ENCODE results near the gene GPER1. TPM values are rescaled to one million over a fixed set of nuclear protein-coding genes. Genes with fewer than 3 reads are reported as not detected.
"Not testable (repeated sequence)": the region's sequence is repeated elsewhere in the genome, so short reads cannot be mapped to it uniquely, and the experiment has no call there.

The GPER1 gene
- total and polyA plus RNA-seq, 4 donors: 3.3 to 12.2 (median 10.1) TPM

DNA sequence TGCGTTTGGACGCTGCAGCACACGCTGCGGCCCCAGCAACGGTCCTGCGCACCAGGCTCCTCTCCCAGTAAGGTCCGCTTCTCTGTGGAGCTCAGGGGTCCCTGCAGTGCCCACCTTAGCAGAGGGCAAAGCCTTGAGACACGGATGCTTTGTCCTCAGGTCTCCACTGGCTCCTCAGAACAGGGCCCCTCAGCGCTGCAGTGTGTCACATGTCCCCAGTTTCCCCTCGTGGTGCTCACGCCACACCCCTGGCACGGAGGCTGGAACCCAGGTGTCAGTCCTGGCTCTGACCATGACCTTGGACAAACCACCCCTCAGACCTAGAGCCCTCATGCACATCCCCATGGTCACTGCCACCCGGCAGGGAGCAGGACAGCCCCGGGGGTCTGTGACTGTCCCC is 19.9 kb upstream of the GPER1 start:
- Histone ChIP-seq H3K4me1 (ENCODE audit: control insufficient read depth, insufficient read depth, low read length) (peaks cover 22% of the 10 kb centered on the region), H3K27ac (ENCODE audit: low read depth, low read length) (no peak overlapping the region), H3K36me3 (ENCODE audit: control insufficient read depth, insufficient read depth, low read length) (peaks cover 36% of the 10 kb centered on the region), H3K9me3 (ENCODE audit: control insufficient read depth, insufficient read depth, low read length) (no peaks in the 10 kb centered on the region), H3K27me3 (ENCODE audit: control insufficient read depth, insufficient read depth, low read length) (no peaks in the 10 kb centered on the region), H3K4me3 (ENCODE audit: low read depth, low read length) (no peak overlapping the region)
- DNase-seq (ENCODE audit: low read depth in 4 of 6, low spot score in 6 of 6): no peak
- WGBS (ENCODE audit: insufficient coverage): 85% methylated on average over 14 of the region's 14 CpGs

DNA sequence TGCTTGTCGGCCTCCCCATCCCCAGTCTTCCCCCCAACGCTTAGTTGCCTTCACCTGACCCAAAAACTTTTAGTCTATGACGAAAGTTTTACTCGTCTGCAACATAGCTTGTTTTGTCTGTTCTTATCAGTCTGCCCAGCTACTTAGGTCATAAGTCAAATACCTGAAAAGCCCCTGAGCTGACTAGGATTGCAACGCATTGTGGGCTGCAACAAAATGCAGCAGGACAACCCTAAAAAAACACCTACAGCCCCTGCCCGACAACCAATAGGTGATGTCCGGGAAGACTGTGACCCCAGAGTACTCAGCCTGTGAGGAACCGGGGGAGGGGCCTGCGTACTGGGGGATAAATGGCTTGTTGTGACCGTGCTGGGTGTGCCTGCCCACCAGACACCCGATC is 19.3 kb upstream of the GPER1 start:
- no peak overlapping the region for H3K27ac ChIP-seq (ENCODE audit: low read depth, low read length)
- peaks cover 33% of the 10 kb centered on the region for H3K36me3 ChIP-seq (ENCODE audit: control insufficient read depth, insufficient read depth, low read length)
- H3K27me3 ChIP-seq (ENCODE audit: control insufficient read depth, insufficient read depth, low read length): no peaks in the 10 kb centered on the region
- peaks cover 22% of the 10 kb centered on the region for H3K4me1 ChIP-seq (ENCODE audit: control insufficient read depth, insufficient read depth, low read length)
- H3K4me3 ChIP-seq (ENCODE audit: low read depth, low read length): no peak overlapping the region
- no peaks in the 10 kb centered on the region for H3K9me3 ChIP-seq (ENCODE audit: control insufficient read depth, insufficient read depth, low read length)
- DNase-seq (ENCODE audit: low read depth in 4 of 6, low spot score in 6 of 6): no peak
- WGBS (ENCODE audit: insufficient coverage): 86% methylated on average over 11 of the region's 11 CpGs

DNA sequence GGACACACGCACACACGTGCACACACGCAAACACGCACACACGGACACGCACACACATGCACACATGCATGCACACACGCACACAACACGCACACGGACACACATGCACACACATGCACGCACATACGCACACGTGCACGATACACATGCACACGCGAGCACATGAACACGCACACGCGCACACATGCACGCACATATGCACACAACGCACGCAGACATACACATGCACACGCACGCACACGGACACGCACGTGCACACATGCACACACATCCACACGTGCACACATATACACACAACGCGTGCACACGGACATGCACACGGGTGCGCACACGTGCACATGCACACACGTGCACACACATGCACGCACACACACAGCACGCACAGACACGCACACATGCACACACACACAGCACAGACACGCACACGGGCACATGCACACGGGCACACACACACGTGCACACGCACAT is 17.3 kb upstream of the GPER1 start:
- no peak overlapping the region for H3K4me3 ChIP-seq (ENCODE audit: low read depth, low read length)
- no peak for DNase-seq (ENCODE audit: low read depth in 4 of 6, low spot score in 6 of 6)
- H3K9me3 ChIP-seq (ENCODE audit: control insufficient read depth, insufficient read depth, low read length): no peaks in the 10 kb centered on the region
- H3K27me3 ChIP-seq (ENCODE audit: control insufficient read depth, insufficient read depth, low read length): no peaks in the 10 kb centered on the region
- peaks cover 34% of the 10 kb centered on the region for H3K36me3 ChIP-seq (ENCODE audit: control insufficient read depth, insufficient read depth, low read length)
- no peak overlapping the region for H3K27ac ChIP-seq (ENCODE audit: low read depth, low read length)
- WGBS (ENCODE audit: insufficient coverage): 99% methylated on average over 35 of the region's 42 CpGs
- peaks cover 10% of the 10 kb centered on the region for H3K4me1 ChIP-seq (ENCODE audit: control insufficient read depth, insufficient read depth, low read length)

DNA sequence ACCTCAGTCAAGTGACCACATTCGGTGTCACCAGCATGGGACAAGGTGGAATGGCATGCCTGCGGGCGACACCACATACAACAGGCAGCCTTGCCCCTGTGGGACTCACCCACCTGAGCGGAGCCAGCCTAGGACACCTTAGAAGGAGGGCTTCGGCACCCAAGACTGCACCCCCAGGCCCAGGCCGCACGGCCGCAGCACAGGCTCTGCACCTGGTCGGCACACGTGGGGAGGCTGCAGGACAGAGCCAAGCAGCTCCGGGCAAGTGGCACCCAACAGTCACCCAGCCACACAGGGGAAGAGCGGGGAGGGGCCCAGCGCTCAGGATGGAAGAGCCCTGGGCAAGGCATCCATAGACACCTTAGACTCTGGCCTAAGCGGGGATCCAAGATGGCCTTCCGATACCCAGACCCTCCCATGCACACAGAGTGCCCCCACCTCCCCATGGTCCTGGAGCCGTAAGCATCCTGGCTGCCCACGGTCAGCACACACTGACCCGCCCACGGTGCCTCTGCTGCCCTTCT is 16.1 kb upstream of the GPER1 start:
- H3K27ac ChIP-seq (ENCODE audit: low read depth, low read length): no peak overlapping the region
- no peak overlapping the region for H3K4me3 ChIP-seq (ENCODE audit: low read depth, low read length)
- peaks cover 11% of the 10 kb centered on the region for H3K4me1 ChIP-seq (ENCODE audit: control insufficient read depth, insufficient read depth, low read length)
- no peak for DNase-seq (ENCODE audit: low read depth in 4 of 6, low spot score in 6 of 6)
- H3K36me3 ChIP-seq (ENCODE audit: control insufficient read depth, insufficient read depth, low read length): peaks cover 26% of the 10 kb centered on the region
- H3K9me3 ChIP-seq (ENCODE audit: control insufficient read depth, insufficient read depth, low read length): no peaks in the 10 kb centered on the region
- no peaks in the 10 kb centered on the region for H3K27me3 ChIP-seq (ENCODE audit: control insufficient read depth, insufficient read depth, low read length)
- WGBS (ENCODE audit: insufficient coverage): 96% methylated on average over 19 of the region's 19 CpGs

DNA sequence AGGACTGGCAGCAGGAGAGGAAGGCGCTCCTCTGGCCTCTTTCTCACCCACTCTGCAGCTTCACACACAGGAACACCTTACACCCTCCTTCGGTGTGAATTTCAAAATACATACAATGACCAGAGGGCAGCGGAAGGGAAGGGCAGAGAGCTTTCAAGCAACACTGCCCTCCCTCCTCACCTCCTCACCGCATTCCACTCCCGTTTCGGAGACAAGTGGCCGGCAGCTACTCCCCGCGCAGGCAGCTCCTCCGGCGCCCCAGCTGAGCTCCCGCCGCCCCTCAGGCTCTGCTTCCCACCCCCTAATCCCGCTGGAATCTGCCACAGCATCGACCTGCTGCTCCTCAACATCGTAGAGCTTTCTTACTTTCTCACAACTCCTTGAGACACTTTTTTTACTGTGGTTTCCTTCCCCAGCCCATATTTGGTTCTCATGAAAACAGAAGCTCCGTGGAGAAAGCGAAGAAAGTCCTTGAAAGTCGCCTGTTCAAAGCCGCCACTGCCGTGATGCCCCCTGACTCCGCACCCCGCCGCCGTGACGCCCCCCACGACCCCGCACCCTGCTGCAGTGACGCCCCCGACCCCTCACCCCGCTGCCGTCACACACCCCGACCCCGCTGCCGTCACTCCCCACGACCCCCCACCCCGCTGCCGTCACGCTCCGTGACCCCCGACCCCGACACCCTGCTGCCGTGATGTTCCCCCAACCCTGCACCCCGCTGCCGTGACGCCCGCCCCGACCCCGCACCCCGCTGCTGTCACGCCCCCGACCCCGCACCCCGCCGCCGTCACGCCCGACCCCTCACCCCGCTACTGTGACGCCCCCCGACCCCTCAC is 14.6 kb upstream of the GPER1 start:
- no peaks in the 10 kb centered on the region for H3K9me3 ChIP-seq (ENCODE audit: control insufficient read depth, insufficient read depth, low read length)
- H3K4me1 ChIP-seq (ENCODE audit: control insufficient read depth, insufficient read depth, low read length): peaks cover 19% of the 10 kb centered on the region
- DNase-seq (ENCODE audit: low read depth in 4 of 6, low spot score in 6 of 6): no peak
- H3K4me3 ChIP-seq (ENCODE audit: low read depth, low read length): no peak overlapping the region
- H3K36me3 ChIP-seq (ENCODE audit: control insufficient read depth, insufficient read depth, low read length): peaks cover 19% of the 10 kb centered on the region
- no peak overlapping the region for H3K27ac ChIP-seq (ENCODE audit: low read depth, low read length)
- 70% methylated on average over 29 of the region's 61 CpGs for WGBS (ENCODE audit: insufficient coverage)
- no peaks in the 10 kb centered on the region for H3K27me3 ChIP-seq (ENCODE audit: control insufficient read depth, insufficient read depth, low read length)

DNA sequence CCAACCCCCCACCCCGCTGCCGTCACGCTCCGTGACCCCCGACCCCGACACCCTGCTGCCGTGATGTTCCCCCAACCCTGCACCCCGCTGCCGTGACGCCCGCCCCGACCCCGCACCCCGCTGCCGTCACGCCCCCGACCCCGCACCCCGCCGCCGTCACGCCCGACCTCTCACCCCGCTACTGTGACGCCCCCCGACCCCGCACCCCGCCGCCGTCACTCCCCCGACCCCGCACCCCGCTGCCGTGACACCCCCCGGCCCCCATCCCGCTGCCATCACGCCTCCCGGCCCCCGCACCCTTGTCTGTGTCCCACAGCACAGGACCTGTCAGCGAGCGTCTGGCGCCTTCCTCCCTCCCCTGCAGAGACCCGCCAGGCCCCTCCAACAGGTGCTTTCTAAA is 13.9 kb upstream of the GPER1 start:
- peaks cover 25% of the 10 kb centered on the region for H3K4me1 ChIP-seq (ENCODE audit: control insufficient read depth, insufficient read depth, low read length)
- not testable (repeated sequence) for H3K9me3 ChIP-seq (ENCODE audit: control insufficient read depth, insufficient read depth, low read length); DNase-seq (ENCODE audit: low read depth in 4 of 6, low spot score in 6 of 6); H3K4me3 ChIP-seq (ENCODE audit: low read depth, low read length); H3K27me3 ChIP-seq (ENCODE audit: control insufficient read depth, insufficient read depth, low read length); H3K27ac ChIP-seq (ENCODE audit: low read depth, low read length)
- 86% methylated on average over 6 of the region's 43 CpGs for WGBS (ENCODE audit: insufficient coverage)
- peaks cover 19% of the 10 kb centered on the region for H3K36me3 ChIP-seq (ENCODE audit: control insufficient read depth, insufficient read depth, low read length)

DNA sequence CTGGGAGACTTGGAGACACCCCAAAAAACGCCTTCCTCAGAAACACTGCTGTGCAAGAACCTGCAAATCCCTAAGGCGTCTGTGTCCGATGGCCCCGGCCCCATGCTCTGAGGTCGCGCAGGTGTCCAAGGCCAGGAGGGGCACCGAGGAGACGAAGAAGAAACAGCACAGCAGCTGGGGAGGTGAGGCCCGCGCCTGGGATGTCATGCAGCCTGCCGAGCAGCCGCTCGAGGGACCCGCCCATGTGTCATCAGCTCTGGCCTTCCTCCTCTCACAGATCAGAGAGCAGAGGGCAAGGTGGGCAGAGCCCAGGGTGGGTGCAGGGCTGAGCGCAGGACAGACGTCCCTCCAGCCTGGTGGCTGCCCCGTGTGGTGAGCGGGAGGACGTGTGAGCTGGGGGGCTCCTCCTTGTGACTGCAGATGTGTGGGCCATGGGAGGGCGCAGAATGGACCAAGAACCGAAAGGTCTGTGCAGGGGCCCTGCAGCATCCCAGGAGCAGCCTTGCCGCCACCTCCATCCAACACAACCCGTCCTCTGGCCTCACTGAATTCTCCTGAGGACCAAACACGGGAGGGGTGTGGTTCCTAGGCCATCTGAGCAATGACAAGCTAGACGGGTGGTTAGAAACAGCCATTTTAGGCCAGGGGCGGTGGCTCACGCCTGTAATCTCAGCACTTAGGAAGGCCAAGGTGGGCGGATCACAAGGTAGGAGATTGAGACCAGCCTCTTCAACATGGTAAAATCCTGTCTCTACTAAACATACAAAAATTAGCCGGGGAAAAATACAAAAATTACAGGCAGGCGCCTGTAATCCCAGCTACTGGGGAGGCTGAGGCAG is 13.1 kb upstream of the GPER1 start:
- H3K4me1 ChIP-seq (ENCODE audit: control insufficient read depth, insufficient read depth, low read length): peaks cover 32% of the 10 kb centered on the region
- H3K27ac ChIP-seq (ENCODE audit: low read depth, low read length): no peak overlapping the region
- H3K4me3 ChIP-seq (ENCODE audit: low read depth, low read length): no peak overlapping the region
- H3K36me3 ChIP-seq (ENCODE audit: control insufficient read depth, insufficient read depth, low read length): peaks cover 19% of the 10 kb centered on the region
- no peaks in the 10 kb centered on the region for H3K27me3 ChIP-seq (ENCODE audit: control insufficient read depth, insufficient read depth, low read length)
- no peak for DNase-seq (ENCODE audit: low read depth in 4 of 6, low spot score in 6 of 6)
- H3K9me3 ChIP-seq (ENCODE audit: control insufficient read depth, insufficient read depth, low read length): no peaks in the 10 kb centered on the region
- WGBS (ENCODE audit: insufficient coverage): 84% methylated on average over 25 of the region's 30 CpGs

DNA sequence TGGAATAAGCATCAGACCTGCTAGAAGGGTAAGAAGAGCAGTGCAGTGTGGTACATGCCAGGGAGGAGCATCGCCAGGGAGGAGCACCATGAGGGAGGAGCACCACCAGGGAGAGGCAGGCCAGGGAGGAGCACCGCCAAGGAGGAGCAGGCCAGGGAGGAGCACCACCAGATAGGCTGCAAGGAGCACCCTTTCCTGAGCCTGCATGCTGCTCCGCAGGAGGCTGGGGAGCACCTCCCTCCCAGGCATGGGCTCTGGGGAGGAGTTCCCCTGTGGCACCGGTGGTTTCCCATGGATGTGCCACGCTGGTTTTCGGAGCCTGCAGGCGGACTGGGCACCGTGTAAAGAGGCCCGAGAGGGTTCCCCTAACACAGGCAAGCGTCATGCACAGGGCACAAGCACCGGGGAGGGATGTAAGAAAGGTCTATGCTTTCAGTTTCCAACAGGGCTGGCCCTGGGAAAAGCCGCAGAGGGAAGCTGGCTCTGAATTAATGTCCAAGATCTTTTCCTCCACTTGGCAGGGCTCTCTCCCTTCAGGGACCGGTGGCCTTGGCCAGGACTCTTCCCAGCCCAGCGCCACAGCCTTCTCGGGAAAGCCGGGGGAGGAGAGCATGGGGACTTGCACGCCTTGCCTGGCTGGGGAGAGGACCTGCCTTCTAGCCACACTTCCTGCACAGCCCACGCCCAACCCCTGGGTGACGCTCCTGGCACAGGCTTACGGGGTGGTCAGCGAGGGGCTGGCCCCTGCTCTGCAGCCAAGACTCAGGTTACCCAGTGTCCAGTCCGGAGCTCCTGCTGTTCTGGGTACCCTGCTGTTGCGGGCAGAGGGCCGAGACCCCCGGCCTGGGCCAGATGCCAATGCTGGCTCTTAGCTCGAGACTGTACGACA is 11.5 kb upstream of the GPER1 start:
- H3K27me3 ChIP-seq (ENCODE audit: control insufficient read depth, insufficient read depth, low read length): no peaks in the 10 kb centered on the region
- H3K4me3 ChIP-seq (ENCODE audit: low read depth, low read length): no peak overlapping the region
- DNase-seq (ENCODE audit: low read depth in 4 of 6, low spot score in 6 of 6): peak in 1 of 6 donors; percentile 55
- H3K9me3 ChIP-seq (ENCODE audit: control insufficient read depth, insufficient read depth, low read length): no peaks in the 10 kb centered on the region
- WGBS (ENCODE audit: insufficient coverage): 49% methylated on average over 25 of the region's 27 CpGs
- peaks cover 29% of the 10 kb centered on the region for H3K36me3 ChIP-seq (ENCODE audit: control insufficient read depth, insufficient read depth, low read length)
- H3K27ac ChIP-seq (ENCODE audit: low read depth, low read length): peak overlapping the region; percentile 8
- H3K4me1 ChIP-seq (ENCODE audit: control insufficient read depth, insufficient read depth, low read length): peaks cover 47% of the 10 kb centered on the region

DNA sequence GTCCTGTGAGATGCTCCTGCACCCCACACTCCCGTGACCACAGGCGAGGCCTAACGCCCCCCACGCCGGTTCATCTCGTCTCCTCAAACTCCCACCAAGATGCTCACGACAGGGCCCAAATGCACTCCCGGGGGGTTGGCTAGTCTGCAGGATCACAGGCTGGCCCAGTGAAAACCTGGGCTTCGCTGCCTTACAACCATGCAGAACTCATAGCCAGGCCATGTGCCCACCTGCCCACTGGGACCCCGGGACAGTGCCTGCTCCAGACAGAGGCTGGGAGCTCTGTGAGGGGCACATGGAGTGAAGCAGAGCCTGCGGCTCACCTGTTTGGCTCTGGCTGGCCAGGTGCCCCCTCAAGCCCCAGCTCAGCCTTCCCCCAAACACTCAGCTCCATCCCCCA is 9.4 kb upstream of the GPER1 start:
- 93% methylated on average over 11 of the region's 11 CpGs for WGBS (ENCODE audit: insufficient coverage)
- no peaks in the 10 kb centered on the region for H3K27me3 ChIP-seq (ENCODE audit: control insufficient read depth, insufficient read depth, low read length)
- H3K36me3 ChIP-seq (ENCODE audit: control insufficient read depth, insufficient read depth, low read length): peaks cover 35% of the 10 kb centered on the region
- no peak for DNase-seq (ENCODE audit: low read depth in 4 of 6, low spot score in 6 of 6)
- H3K9me3 ChIP-seq (ENCODE audit: control insufficient read depth, insufficient read depth, low read length): no peaks in the 10 kb centered on the region
- no peak overlapping the region for H3K4me3 ChIP-seq (ENCODE audit: low read depth, low read length)
- H3K4me1 ChIP-seq (ENCODE audit: control insufficient read depth, insufficient read depth, low read length): peaks cover 68% of the 10 kb centered on the region
- H3K27ac ChIP-seq (ENCODE audit: low read depth, low read length): no peak overlapping the region

All from spinal cord (tissue), 10 donors.